A673 (cell line): ENCODE measurements around the gene PAQR5. TPM values are rescaled to one million over a fixed set of nuclear protein-coding genes. Genes with fewer than 3 reads are reported as not detected.
A peak's percentile ranks its signal among the peaks of the same experiment; 100 is the strongest.

Source experiments
- BruUV-seq: library from RNA; stranded (reverse); fragments of 400-500 nt; replicated peaks from 2 replicates; lab custom pipeline; 2021; lab: Mats Ljungman, UMichigan
- CTCF ChIA-PET: fragments of 300-600 bp; sonication (Branson Sonifier 250); formaldehyde crosslinking; loops from one replicate; lab custom pipeline; 2022; ENCODE audit warnings: antibody characterized with exemption; lab: Charles Lee
- POLR2A ChIA-PET: fragments of 300-600 bp; sonication (Branson Sonifier 250); formaldehyde crosslinking; loops from one replicate; lab custom pipeline; 2022; ENCODE audit warnings: antibody characterized with exemption; ENCODE audit not compliant: low non-redundant PET; lab: Charles Lee
- DNase-seq: peaks from one replicate; pipeline ENCODE4 v3.0.0-alpha.2; 2015; ENCODE audit warnings: low spot score
- H3K27ac ChIP-seq: fragments of 200-600 bp; sonication (generic); 2 replicates; pipeline ENCODE4 v1.5.1; 2016; ENCODE audit warnings: mixed run types, low read depth, mild to moderate bottlenecking, mixed read lengths, antibody characterized with exemption, low read length; ENCODE audit not compliant: poor library complexity, severe bottlenecking
- H3K27me3 ChIP-seq: fragments of 200-600 bp; sonication (generic); replicated peaks from 2 replicates; pipeline ENCODE4 v1.6.1; 2017; ENCODE audit warnings: mixed run types, low read depth, mild to moderate bottlenecking, mixed read lengths, antibody characterized with exemption, low read length; ENCODE audit not compliant: insufficient read depth, poor library complexity
- H3K36me3 ChIP-seq: fragments of 200-600 bp; sonication (generic); 2 replicates; pipeline ENCODE4 v1.6.1; 2016; ENCODE audit warnings: mixed run types, mild to moderate bottlenecking, mixed read lengths, antibody characterized with exemption, low read length; ENCODE audit not compliant: insufficient read depth, poor library complexity, severe bottlenecking
- H3K4me1 ChIP-seq: fragments of 200-600 bp; sonication (generic); 2 replicates; pipeline ENCODE4 v1.6.1; 2017; ENCODE audit warnings: mixed run types, mild to moderate bottlenecking, mixed read lengths, antibody characterized with exemption, low read length; ENCODE audit not compliant: insufficient read depth, poor library complexity, severe bottlenecking
- H3K4me3 ChIP-seq: fragments of 200-600 bp; sonication (generic); 2 replicates; pipeline ENCODE4 v1.5.1; 2016; ENCODE audit warnings: low read depth, mixed run types, mild to moderate bottlenecking, mixed read lengths, low read length; ENCODE audit not compliant: poor library complexity, severe bottlenecking
- H3K9me3 ChIP-seq: fragments of 200-600 bp; sonication (generic); 2 replicates; pipeline ENCODE4 v1.6.1; 2016; ENCODE audit warnings: mixed run types, low read depth, mild to moderate bottlenecking, mixed read lengths, antibody characterized with exemption, low read length; ENCODE audit not compliant: poor library complexity, severe bottlenecking
- CTCF ChIP-seq: fragments of 300-800, 200-600 bp; sonication (generic); conservative IDR thresholded peaks from 2 replicates; pipeline ENCODE4 v1.5.1; 2017; ENCODE audit warnings: low read depth, mild to moderate bottlenecking, antibody characterized with exemption, low read length, moderate library complexity, mixed read lengths
- EZH2 ChIP-seq: fragments of 200-600 bp; sonication (generic); IDR thresholded peaks from 2 replicates; pipeline ENCODE4 v1.6.1; 2017; ENCODE audit warnings: borderline replicate concordance, low read depth, mild to moderate bottlenecking, mixed read lengths, antibody characterized with exemption, low read length; ENCODE audit not compliant: poor library complexity, severe bottlenecking
- intact Hi-C: fragments of 100-400 bp; cut with micrococcal nuclease; formaldehyde crosslinking; loops from one replicate; pipeline ENCODE4 v1.10.0; 2022; ENCODE audit not compliant: unreplicated experiment
- total RNA-seq: library from RNA; stranded (reverse); gene quantifications from 2 replicates; pipeline ENCODE4 v1.2.3, GENCODE V29; 2021

PAQR5 gene
- total RNA-seq, 1 experiment from 2014 or later: 19.1 TPM

GRCh38 chr15:69317392-69317841, 18.7 kb downstream of the PAQR5 start:
- Histone ChIP-seq H3K27ac (no peak overlapping the region), H3K4me3 (no peak overlapping the region), H3K36me3 (no peaks in the 10 kb centered on the region), H3K27me3 (no peaks in the 10 kb centered on the region), H3K4me1 (peaks cover 41% of the 10 kb centered on the region), H3K9me3 (no peaks in the 10 kb centered on the region)
- CTCF ChIA-PET: no interaction called here
- intact Hi-C loops: no loop called here
- no TSS peak for BruUV-seq
- TF ChIP-seq EZH2: no peak
- TF ChIP-seq CTCF: no peak
- POLR2A ChIA-PET: no interaction called here
- DNase-seq: no peak

GRCh38 chr15:69318033-69318432, 19.3 kb downstream of the PAQR5 start:
- peaks cover 41% of the 10 kb centered on the region for H3K4me1 ChIP-seq
- no peak overlapping the region for H3K27ac ChIP-seq
- BruUV-seq: no TSS peak
- intact Hi-C loops: no loop called here
- no peak for TF ChIP-seq CTCF
- TF ChIP-seq EZH2: no peak
- no peaks in the 10 kb centered on the region for H3K36me3 ChIP-seq
- H3K9me3 ChIP-seq: no peaks in the 10 kb centered on the region
- no peak for DNase-seq
- CTCF ChIA-PET: no interaction called here
- no peaks in the 10 kb centered on the region for H3K27me3 ChIP-seq
- no peak overlapping the region for H3K4me3 ChIP-seq
- POLR2A ChIA-PET: no interaction called here

GRCh38 chr15:69319384-69320375, 21.0 kb downstream of the PAQR5 start:
- intact Hi-C loops: no loop called here

More at GRCh38 chr15:69319384-69320375, 21.0 kb downstream of the PAQR5 start:
- POLR2A ChIA-PET: no interaction called here
- H3K4me3 ChIP-seq: no peak overlapping the region
- no TSS peak for BruUV-seq
- H3K27ac ChIP-seq: peak overlapping the region; percentile 69
- CTCF ChIA-PET: no interaction called here
- H3K36me3 ChIP-seq: no peaks in the 10 kb centered on the region
- H3K4me1 ChIP-seq: peaks cover 41% of the 10 kb centered on the region
- no peaks in the 10 kb centered on the region for H3K9me3 ChIP-seq
- no peak for DNase-seq
- H3K27me3 ChIP-seq: no peaks in the 10 kb centered on the region
- no peak for TF ChIP-seq EZH2
- TF ChIP-seq CTCF: no peak
